Heart left ventricle (tissue), 16 donors: ENCODE data around the gene ZNF610. TPM values are rescaled to one million over a fixed set of nuclear protein-coding genes. Genes with fewer than 3 reads are reported as not detected.
A peak's percentile ranks its signal among the peaks of the same experiment; 100 is the strongest.
"Not testable (repeated sequence)": the region's sequence is repeated elsewhere in the genome, so short reads cannot be mapped to it uniquely, and the experiment has no call there.

Source experiments
- ATAC-seq, 4 donors: fragments of 200-7000 bp; cut with Tn5 transposase; one replicate each; pipeline ENCODE4 v1.9.1; 2020 to 2022; ENCODE audit warnings: moderate library complexity in 4 of 4, mild to moderate bottlenecking in 3 of 4, moderate number of reproducible peaks in 1 of 4
- DNase-seq, 5 donors: peaks; one replicate each; pipeline ENCODE4 v3.0.0-alpha.2; 2020
- H3K27ac ChIP-seq, 12 donors: fragments of 200-600 bp; sonication (generic) in 4 of 12; one replicate each; pipeline versions ENCODE4 v1.5.0 to v1.8.0; 2016 to 2022; ENCODE audit warnings: mild to moderate bottlenecking in 2 of 12
- H3K27me3 ChIP-seq, 9 donors: fragments of 200-600 bp; sonication (generic) in 2 of 9; one replicate each; pipeline versions ENCODE4 v1.5.1 to v1.8.0; 2016 to 2022; ENCODE audit warnings: mild to moderate bottlenecking in 3 of 9
- H3K36me3 ChIP-seq, 9 donors: fragments of 200-600 bp; sonication (generic) in 2 of 9; one replicate each; pipeline versions ENCODE4 v1.5.0 to v1.8.0; 2018 to 2022; ENCODE audit warnings: mild to moderate bottlenecking in 2 of 9
- H3K4me1 ChIP-seq, 12 donors: fragments of 200-600 bp; sonication (generic) in 4 of 12; one replicate each; pipeline versions ENCODE4 v1.5.0 to v1.8.0; 2016 to 2022; ENCODE audit warnings: mild to moderate bottlenecking in 3 of 12
- H3K4me3 ChIP-seq, 12 donors: fragments of 200-600 bp; sonication (generic) in 4 of 12; one replicate each; pipeline versions ENCODE4 v1.5.0 to v1.8.0; 2017 to 2022; ENCODE audit warnings: mild to moderate bottlenecking in 9 of 12, moderate library complexity in 4 of 12
- H3K9me3 ChIP-seq, 12 donors: fragments of 200-600 bp; sonication (generic) in 4 of 12; one replicate each; pipeline versions ENCODE4 v1.5.0 to v1.8.0; 2016 to 2022; ENCODE audit warnings: mild to moderate bottlenecking in 1 of 12
- POLR2A ChIP-seq, 2 donors: fragments of 450-650 bp; IDR thresholded peaks; one replicate each; pipeline ENCODE4 v1.6.1; 2017; ENCODE audit warnings: antibody characterized with exemption in 2 of 2, mild to moderate bottlenecking in 2 of 2, moderate library complexity in 2 of 2
- WGBS, 4 donors: extraction: QIAGEN DNeasy Blood & Tissue Kit in 2 of 4; methylation state at CpG; one replicate each; pipeline versions ENCODE4 v1.1.5 to v1.1.7; 2013 to 2018; 5-methylcytosine and 5-hydroxymethylcytosine counted together
- intact Hi-C, 10 donors: fragments of 100-400 bp; cut with DNase I; formaldehyde crosslinking; loops; one replicate each; pipeline versions ENCODE4 v1.11.1 to v1.14.2; 2022
- polyA plus RNA-seq, 2 donors: library from polyadenylated mRNA; stranded (reverse); fragments of 200-250 nt; gene quantifications; one replicate each; pipeline ENCODE4 v1.2.3, GENCODE V29; 2013
- total RNA-seq, 9 donors: library from RNA; depleted of rRNA in 2 of 9; stranded (reverse); fragments of >200 nt in 2 of 9; fragmentation: NEBNext Ultra II Directional in 3 of 9; extraction: Animal tissue kit (Norgen Biotek cat#: 25700) in 3 of 9; gene quantifications; one replicate each; pipeline versions ENCODE4 v1.1.0 to v1.2.4, GENCODE V29; 2016 to 2023
- TF ChIP-seq, protein P1 (sequence below), 12 donors: fragments of 200-600 bp; sonication (generic) in 4 of 12; IDR thresholded peaks; one replicate each; pipeline versions ENCODE4 v1.5.0 to v1.8.0; 2018 to 2022; ENCODE audit warnings: antibody characterized with exemption in 12 of 12, mild to moderate bottlenecking in 5 of 12
- donor health status: ischemic (EF 13 %, LVEDD 7.1; RV severe dilation, severe dysfunction).
- donor health status: healthy with polysubstance abuse.
- donor health status: DM: no; HTN: yes; CAD: no.
- donor health status: DM: no; HTN: no; CAD: no.
- donor health status: ischemic (EF 25% LVEDD 6.9; RV normal size, moderate dysfunction).
- donor health status: ischemic (EF 25% LVEDD 5.7; RV mildly dilated, moderate dysfunction).
- donor health status: healthy.
- donor health status: DM: yes; HTN: yes; CAD: no.
- donor health status: ischemic (EF 35%, LVEDD 5.7; RV mildly dilated, moderate dysfunction).
- donor health status: nonischemic (EF 11% LVEDD 7.7; RV severe dilation, severe dysfunction).
- donor health status: DM: yes; HTN: yes; CAD: no.
- donor health status: PGD.
- donor health status: ischemic (EF 29% LVEDD 5.4; RV normal size, mild dysfunction).
- donor health status: nonischemic (EF 23%, LVEDD 6.1; RV moderate dilation, normal function).

Gene ZNF610
- total and polyA plus RNA-seq, 11 donors = 2.4 to 8.2 (median 3.2) TPM

DNA sequence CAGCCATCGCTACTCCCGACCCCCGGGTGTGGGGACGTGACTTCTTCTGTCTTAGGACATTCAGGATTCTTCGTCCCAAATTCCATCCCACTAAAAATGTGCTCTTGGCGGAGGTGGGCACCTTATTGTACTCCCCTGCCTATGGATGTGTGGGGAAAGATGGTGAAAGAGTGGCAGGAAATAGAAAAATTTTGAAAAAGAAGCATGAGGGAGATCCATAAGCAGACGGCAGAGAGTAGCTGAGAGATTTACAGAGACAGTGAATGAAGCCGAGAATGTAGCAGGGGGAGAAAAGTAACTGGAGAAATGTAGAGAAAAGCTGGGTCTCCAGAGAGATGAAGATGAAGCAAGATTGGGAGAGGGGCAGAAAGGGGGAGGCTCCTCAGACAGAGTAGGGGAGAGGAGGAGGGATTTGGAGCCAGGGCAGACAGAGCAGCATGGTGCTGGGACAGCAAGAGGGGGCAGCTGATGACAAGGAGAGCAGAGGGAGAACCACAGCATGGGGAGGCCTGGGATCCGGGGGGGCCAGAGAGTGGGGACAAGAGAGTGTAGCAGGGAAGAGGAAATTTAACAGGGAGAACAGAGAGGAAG, 843 bp downstream of the ZNF610 start:
- 2 to 4% (median 3%) methylated on average over 9 of the region's 9 CpGs for WGBS, 4 donors
- TF ChIP-seq, protein P1, sequence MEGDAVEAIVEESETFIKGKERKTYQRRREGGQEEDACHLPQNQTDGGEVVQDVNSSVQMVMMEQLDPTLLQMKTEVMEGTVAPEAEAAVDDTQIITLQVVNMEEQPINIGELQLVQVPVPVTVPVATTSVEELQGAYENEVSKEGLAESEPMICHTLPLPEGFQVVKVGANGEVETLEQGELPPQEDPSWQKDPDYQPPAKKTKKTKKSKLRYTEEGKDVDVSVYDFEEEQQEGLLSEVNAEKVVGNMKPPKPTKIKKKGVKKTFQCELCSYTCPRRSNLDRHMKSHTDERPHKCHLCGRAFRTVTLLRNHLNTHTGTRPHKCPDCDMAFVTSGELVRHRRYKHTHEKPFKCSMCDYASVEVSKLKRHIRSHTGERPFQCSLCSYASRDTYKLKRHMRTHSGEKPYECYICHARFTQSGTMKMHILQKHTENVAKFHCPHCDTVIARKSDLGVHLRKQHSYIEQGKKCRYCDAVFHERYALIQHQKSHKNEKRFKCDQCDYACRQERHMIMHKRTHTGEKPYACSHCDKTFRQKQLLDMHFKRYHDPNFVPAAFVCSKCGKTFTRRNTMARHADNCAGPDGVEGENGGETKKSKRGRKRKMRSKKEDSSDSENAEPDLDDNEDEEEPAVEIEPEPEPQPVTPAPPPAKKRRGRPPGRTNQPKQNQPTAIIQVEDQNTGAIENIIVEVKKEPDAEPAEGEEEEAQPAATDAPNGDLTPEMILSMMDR (IDR thresholded peaks at IDR 0.05) = no peak
- TF ChIP-seq POLR2A (IDR thresholded peaks at IDR 0.05) = no peak
- intact Hi-C loops = loop anchor here in 2 of 10 donors (5.0 kb wide), 1 partner anchor 40 kb away; the partner anchor contains the start of gene ZNF480 (in 2 of the 2)

DNA sequence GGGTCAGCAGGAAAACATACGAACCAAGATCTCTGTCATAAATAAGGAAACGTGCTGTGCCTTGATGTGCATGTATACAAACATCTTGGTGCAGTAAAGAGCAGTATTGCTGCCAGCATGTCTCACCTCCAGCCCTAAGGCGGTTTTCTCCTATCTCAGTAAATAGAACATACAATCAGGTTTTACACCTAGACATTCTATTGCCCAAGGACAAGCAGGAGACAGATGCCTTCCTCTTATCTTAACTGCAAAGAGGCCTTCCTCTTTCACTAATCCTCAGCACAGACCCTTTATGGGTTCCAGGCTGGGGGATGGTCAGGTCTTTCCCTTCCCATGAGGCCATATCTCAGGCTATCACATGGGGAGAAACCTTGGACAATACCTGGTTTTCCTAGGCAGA, 3.0 kb downstream of the ZNF610 start:
- H3K27me3 ChIP-seq, H3K36me3 ChIP-seq, ATAC-seq, H3K4me3 ChIP-seq, DNase-seq, H3K27ac ChIP-seq: not testable (repeated sequence)
- peaks cover 0 to 19% (median 9%) of the 10 kb centered on the region in 12 donors for H3K4me1 ChIP-seq
- WGBS, 4 donors = 78 to 89% (median 82%) methylated on average over 3 of the region's 3 CpGs
- intact Hi-C loops = loop anchor here in 2 of 10 donors (5.0 kb wide), 1 partner anchor 42 kb away; the partner anchor contains the start of gene ZNF480 (in 2 of the 2)
- H3K9me3 ChIP-seq = peaks cover 0 to 18% (median 3%) of the 10 kb centered on the region in 12 donors

More for the DNA sequence above, 843 bp downstream of the ZNF610 start:
- H3K9me3 ChIP-seq = peaks cover 0 to 39% (median 21%) of the 10 kb centered on the region in 12 donors
- H3K27me3 ChIP-seq = no peaks in the 10 kb centered on the region
- peak overlapping the region; percentile 57 to 98 (median 81) for H3K4me3 ChIP-seq
- peak overlapping the region in 11 of 12 donors; percentile 58 to 89 (median 79) for H3K27ac ChIP-seq
- DNase-seq (no peak), ATAC-seq (peak in 1 of 4 donors; percentile 12)
- no peaks in the 10 kb centered on the region for H3K36me3 ChIP-seq
- peaks cover 0 to 19% (median 7%) of the 10 kb centered on the region in 12 donors for H3K4me1 ChIP-seq

DNA sequence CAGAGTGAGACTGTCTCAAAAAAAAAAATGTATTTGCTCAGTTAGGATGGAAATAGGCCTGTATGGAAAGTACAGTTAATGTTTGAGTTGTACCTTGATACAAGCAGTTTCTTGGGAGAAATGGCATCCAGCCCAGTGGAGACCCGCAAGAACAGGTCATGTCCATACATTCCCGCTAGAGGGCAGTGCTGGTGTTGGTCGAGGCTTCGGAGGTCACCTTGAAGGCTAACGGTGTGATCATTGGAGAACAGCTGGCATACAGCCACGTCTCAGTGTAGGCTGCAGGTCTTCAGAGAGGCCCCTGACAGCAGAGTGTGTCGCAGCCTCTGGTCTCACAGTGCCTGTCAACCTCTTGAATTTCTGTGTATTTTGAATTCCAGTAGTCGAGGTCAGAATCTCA, 7.5 kb downstream of the ZNF610 start:
- Histone ChIP-seq H3K36me3 (peaks cover 0 to 13% (median 10%) of the 10 kb centered on the region in 9 donors), H3K9me3 (peaks cover 0 to 6% (median 0%) of the 10 kb centered on the region in 12 donors), H3K27ac (peak overlapping the region in 1 of 12 donors; percentile 44), H3K27me3 (no peaks in the 10 kb centered on the region), H3K4me1 (peaks cover 0 to 8% (median 0%) of the 10 kb centered on the region in 12 donors), H3K4me3 (no peak overlapping the region)
- peak in 4 of 5 donors; percentile 50 to 65 (median 61) for DNase-seq
- peak in 3 of 4 donors; percentile 48 to 75 (median 75) for ATAC-seq
- TF ChIP-seq POLR2A (IDR thresholded peaks at IDR 0.05) = no peak
- TF ChIP-seq, protein P1 (IDR thresholded peaks at IDR 0.05) = peak; percentile 48 to 77 (median 62)
- intact Hi-C loops = loop anchor here in 4 of 10 donors (5.0 to 10.0 kb wide), 3 partner anchors 231 to 404 kb away; partner anchors contain the start of gene ZNF701 (in 1 of the 4)
- WGBS, 4 donors = 13 to 17% (median 15%) methylated on average over 7 to 8 of the region's 8 CpGs

GRCh38 chr19:52345162-52345561, 9.1 kb downstream of the ZNF610 start:
- H3K36me3 ChIP-seq = peaks cover 0 to 29% (median 22%) of the 10 kb centered on the region in 9 donors
- H3K27me3 ChIP-seq = no peaks in the 10 kb centered on the region
- peaks cover 0 to 8% (median 0%) of the 10 kb centered on the region in 12 donors for H3K4me1 ChIP-seq
- intact Hi-C loops = loop anchor here in 3 of 10 donors (10.0 kb wide), 2 partner anchors 230 to 400 kb away; partner anchors contain the start of gene ZNF701 (in 1 of the 3)
- no peak overlapping the region for H3K27ac ChIP-seq
- H3K4me3 ChIP-seq = no peak overlapping the region
- DNase-seq (no peak), ATAC-seq (no peak)
- no peak for TF ChIP-seq POLR2A (IDR thresholded peaks at IDR 0.05)
- TF ChIP-seq, protein P1 (IDR thresholded peaks at IDR 0.05) = no peak
- 83 to 85% (median 84%) methylated on average over 6 of the region's 6 CpGs for WGBS, 4 donors
- peaks cover 0 to 14% (median 0%) of the 10 kb centered on the region in 12 donors for H3K9me3 ChIP-seq
